Measurements from ENCODE around the gene PAGE5. TPM values are rescaled to one million over a fixed set of nuclear protein-coding genes. Genes with fewer than 3 reads are reported as not detected.

The PAGE5 gene, protein sequence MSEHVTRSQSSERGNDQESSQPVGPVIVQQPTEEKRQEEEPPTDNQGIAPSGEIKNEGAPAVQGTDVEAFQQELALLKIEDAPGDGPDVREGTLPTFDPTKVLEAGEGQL
- not detected in 2 replicates for total RNA-seq

DNA sequence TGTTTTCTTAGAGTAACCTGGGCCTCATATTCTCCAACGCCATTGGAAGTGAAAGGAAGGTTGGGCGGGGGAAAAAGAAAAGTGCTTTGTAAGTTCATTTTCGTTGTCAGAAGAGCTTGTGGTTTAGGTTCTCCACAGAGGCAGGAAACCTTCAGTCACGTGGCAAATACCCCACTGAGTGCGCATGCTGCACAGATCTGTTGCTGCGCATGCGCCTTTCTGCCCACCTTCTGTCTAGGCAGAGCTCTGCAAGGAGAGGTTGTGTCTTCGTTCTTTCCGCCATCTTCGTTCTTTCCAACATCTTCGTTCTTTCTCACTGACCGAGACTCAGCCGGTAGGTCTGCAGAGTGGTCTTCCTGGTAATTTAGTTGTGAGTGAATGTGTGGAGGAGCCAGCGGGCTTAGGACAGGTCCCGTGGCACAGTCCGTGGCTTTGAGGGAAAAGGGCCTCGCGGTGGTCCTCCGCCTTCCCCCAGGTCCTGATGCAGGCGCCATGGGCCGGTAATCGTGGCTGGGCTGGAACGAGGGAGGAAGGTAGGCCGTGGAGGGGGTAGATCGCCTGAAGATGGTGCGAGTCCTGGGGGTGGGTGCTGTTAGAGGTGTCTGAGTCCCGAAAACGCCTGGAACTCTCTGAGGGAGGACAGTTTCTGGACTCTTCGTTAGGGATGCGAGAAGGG, at the start of gene PAGE5:
TSS of gene PAGE5 (plus strand) at position 228 of the 676 bp plus-strand sequence. CDS start 1,037 bp downstream, outside the sequence.
- Mint-ChIP-seq H3K27ac (no peak within 1 kb of the TSS), H3K4me1 (ENCODE audit: low read depth) (no peaks in the 10 kb centered on the region), H3K27me3 (ENCODE audit: insufficient read depth) (no peaks in the 10 kb centered on the region), H3K36me3 (ENCODE audit: low read depth) (no peaks in the 10 kb centered on the region), H3K9me3 (no peaks in the 10 kb centered on the region), H3K4me3 (no peak within 1 kb of the TSS)
- intact Hi-C loops (cut with micrococcal nuclease): no loop called here
- DNase-seq (ENCODE audit: low spot score): no peak

DNA sequence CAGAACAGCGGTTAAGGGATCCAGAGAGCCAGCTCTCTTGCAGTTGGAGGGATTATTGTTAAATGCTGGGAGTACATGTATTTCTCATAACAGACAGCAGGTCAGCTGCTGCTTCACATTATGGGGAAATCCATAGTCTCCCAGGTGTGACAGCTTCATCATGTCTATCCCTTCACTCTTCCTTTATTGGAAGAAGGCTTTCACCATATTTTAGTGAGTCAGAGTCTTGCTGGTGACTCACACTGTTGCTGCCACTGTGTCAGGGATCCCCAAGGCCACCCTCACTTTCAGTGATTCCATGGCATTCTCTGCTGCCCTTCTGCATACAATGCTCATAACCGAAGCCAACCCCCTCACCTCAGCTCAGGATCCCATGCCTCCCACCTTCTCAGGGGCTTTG, 32.9 kb upstream of the PAGE5 start:
- DNase-seq (ENCODE audit: low spot score): no peak
- Mint-ChIP-seq H3K36me3 (ENCODE audit: low read depth) (no peaks in the 10 kb centered on the region), H3K9me3 (no peaks in the 10 kb centered on the region), H3K27ac (no peak overlapping the region), H3K4me3 (no peak overlapping the region), H3K27me3 (ENCODE audit: insufficient read depth) (peaks cover 2% of the 10 kb centered on the region), H3K4me1 (ENCODE audit: low read depth) (no peaks in the 10 kb centered on the region)
- intact Hi-C loops (cut with micrococcal nuclease): no loop called here

DNA sequence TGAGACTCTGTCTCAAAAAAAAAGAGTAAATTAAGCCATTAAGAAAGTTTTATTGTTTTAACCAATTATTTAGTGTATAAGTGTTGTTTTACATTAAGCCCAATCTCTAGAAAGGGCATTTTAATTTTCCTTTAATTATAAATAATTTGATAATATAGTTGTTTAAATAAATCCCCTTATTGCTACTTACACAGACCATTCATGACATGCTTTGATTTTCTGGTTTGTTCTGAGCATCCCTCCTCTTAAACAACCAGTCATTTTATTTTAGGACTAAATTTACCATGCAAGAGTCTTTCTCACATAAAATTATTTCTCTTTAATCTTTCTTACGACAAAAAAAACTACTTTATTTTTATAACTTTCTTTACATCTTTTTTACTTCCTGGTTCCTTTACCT, 23.5 kb upstream of the PAGE5 start:
- Mint-ChIP-seq H3K27ac (no peak overlapping the region), H3K9me3 (peaks cover 10% of the 10 kb centered on the region), H3K4me3 (no peak overlapping the region), H3K36me3 (ENCODE audit: low read depth) (no peaks in the 10 kb centered on the region), H3K27me3 (ENCODE audit: insufficient read depth) (no peaks in the 10 kb centered on the region), H3K4me1 (ENCODE audit: low read depth) (no peaks in the 10 kb centered on the region)
- no peak for DNase-seq (ENCODE audit: low spot score)
- intact Hi-C loops (cut with micrococcal nuclease): no loop called here

DNA sequence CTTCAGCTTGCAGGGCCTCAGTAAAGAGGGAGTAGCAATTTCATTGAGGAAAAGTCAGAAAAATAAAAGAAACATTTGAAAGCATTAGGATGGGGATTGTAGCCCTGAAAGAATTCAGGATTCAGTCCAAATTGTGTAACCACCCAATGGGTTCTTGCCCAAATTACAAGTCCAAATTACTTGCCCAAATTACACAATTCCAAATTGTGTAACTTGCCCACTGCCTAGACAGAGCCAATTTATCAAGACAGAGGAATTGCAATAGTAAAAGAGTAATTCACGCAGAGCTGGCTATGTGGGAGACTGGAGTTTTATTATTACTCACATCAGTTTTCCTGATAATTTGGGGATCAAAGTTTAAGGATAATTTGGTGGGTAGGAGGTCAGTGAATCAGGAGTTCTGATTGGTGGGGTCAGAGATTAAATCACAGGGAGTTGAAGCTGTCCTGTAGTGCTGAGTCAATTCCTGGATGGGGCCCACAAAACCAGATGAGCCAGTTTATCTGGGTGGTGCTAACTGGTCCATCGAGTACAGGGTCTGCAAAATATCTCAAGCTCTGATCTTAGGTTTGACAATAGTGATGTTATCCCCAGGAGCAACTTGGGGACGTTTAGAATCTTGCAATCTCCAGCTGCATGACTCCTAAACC, 18.1 kb upstream of the PAGE5 start:
- no peak for DNase-seq (ENCODE audit: low spot score)
- H3K4me3 Mint-ChIP-seq: no peak overlapping the region
- no peaks in the 10 kb centered on the region for H3K36me3 Mint-ChIP-seq (ENCODE audit: low read depth)
- intact Hi-C loops (cut with micrococcal nuclease): no loop called here
- no peaks in the 10 kb centered on the region for H3K4me1 Mint-ChIP-seq (ENCODE audit: low read depth)
- H3K9me3 Mint-ChIP-seq: peaks cover 6% of the 10 kb centered on the region
- no peak overlapping the region for H3K27ac Mint-ChIP-seq
- H3K27me3 Mint-ChIP-seq (ENCODE audit: insufficient read depth): no peaks in the 10 kb centered on the region

DNA sequence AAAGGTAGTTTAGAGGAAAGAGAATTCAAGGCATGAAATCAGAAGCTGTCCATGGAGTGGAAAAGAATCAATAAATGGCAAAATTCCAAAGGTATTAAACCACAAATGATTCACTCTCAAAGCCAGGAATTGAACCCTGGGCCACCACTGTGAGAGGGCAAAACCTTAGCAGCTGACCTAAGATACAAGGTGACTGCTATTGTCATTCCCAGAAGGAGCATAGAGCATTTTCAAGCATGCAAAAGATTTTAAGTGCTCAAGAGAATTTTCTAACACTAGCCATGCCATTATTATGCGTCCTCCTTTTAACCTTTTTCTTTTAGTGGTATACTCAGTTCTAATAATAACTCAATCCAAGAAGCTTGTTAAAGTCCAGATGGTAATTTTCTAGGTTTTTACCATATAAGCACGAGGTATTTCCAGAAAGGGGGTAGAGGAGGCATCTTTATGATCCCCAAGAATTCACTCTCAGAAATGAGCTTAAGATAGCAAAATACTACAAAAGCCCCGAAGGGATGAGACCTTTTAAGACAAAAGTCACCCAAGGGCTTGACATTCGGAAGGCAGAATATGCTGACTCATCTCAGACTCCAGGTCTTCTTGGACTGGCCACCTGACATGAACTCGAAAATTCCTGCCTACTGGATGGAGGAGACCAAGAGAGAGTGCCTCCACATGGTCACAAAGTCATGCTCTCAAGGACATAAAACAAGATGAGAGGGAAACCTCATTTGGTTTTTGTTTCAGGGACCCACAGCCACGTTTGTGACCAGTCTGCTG, 13.8 kb upstream of the PAGE5 start:
- Mint-ChIP-seq H3K4me1 (ENCODE audit: low read depth) (no peaks in the 10 kb centered on the region), H3K36me3 (ENCODE audit: low read depth) (no peaks in the 10 kb centered on the region), H3K27me3 (ENCODE audit: insufficient read depth) (no peaks in the 10 kb centered on the region), H3K4me3 (no peak overlapping the region), H3K27ac (no peak overlapping the region), H3K9me3 (no peaks in the 10 kb centered on the region)
- intact Hi-C loops (cut with micrococcal nuclease): no loop called here
- no peak for DNase-seq (ENCODE audit: low spot score)

DNA sequence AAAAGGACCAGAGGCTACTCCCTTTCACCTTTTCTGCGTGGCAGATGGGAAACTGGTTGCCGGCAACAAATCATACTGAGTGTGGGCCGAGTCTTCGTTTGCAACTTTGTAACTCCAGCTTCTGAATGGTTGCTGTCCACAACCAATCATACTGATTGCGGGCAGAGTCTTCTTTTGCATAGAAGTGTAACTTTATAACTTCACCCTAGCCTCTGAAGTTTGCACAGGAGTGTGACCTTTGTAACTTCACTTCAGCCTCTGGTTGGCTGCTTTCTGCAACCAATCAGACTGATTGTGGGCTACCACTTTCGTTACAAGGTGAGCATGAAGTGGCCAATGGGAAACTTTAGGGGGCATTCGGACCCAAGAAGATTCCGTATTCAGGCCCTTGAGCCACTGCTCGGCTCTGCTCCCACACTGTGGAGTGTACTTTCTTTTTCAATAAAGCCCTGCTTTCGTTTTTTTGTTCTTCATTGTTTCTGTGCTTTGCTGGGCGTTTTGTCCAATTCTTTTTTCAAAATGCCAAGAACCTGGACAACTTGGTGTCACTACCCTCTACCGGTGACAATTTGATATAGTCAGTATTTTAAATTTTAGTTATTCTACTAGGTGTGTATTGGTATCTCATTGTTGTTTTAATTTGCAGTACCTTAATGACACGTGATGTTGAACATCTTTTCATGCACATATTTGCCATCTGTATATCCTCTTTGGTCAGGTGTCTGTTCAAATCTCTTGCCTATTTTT, 9.0 kb upstream of the PAGE5 start:
- no peak overlapping the region for H3K4me3 Mint-ChIP-seq
- peaks cover 2% of the 10 kb centered on the region for H3K27me3 Mint-ChIP-seq (ENCODE audit: insufficient read depth)
- intact Hi-C loops (cut with micrococcal nuclease): no loop called here
- H3K9me3 Mint-ChIP-seq: no peaks in the 10 kb centered on the region
- H3K36me3 Mint-ChIP-seq (ENCODE audit: low read depth): no peaks in the 10 kb centered on the region
- DNase-seq (ENCODE audit: low spot score): no peak
- no peak overlapping the region for H3K27ac Mint-ChIP-seq
- H3K4me1 Mint-ChIP-seq (ENCODE audit: low read depth): no peaks in the 10 kb centered on the region

DNA sequence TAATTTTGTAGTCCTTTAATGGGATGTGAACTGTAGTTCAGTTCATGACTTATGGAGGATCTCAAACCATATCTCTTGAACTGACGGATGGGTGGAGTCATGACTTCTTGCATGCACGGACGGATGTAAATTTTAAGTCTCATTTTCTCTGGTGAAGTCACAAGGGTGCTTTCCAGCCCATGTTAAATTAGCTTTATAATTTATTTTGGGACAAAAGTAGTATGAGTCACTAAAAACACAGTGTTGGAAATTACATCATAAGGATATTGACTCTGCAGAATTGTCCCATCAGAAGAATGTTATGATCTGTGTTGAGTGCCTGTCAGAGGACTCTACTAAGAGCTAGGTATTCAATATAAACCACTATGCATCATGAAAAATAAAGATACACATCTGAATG, 6.8 kb upstream of the PAGE5 start:
- H3K36me3 Mint-ChIP-seq (ENCODE audit: low read depth): no peaks in the 10 kb centered on the region
- intact Hi-C loops (cut with micrococcal nuclease): no loop called here

DNA sequence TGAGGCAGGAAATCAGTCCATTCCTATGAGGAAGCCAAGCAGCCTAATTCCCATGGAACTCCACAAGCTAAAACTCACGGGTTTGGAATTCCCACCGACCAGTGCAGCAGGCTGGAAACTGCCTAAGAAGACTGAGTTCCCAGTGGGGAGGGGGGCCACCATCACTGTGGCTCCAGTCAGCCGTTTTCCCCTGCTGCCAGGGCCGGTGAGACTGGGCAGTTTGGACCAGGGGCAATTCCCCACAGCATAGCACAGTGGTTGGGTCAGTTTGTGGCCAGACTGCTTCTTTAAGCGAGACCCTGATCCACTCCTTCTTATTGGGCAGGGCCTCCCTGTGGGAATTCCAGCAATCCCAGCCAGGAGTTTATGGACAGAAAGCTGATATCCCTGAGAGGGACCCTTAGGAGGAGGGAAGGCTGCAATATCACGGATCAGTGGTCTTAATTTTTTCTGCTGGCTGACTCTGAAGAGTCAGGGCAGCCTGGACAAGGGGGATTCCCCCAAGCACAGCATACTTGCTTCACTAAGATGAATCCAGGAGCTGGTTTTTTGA, 20.7 kb downstream of the PAGE5 start:
- Mint-ChIP-seq H3K4me1 (ENCODE audit: low read depth) (no peaks in the 10 kb centered on the region), H3K36me3 (ENCODE audit: low read depth) (no peaks in the 10 kb centered on the region), H3K27ac (no peak overlapping the region), H3K9me3 (no peaks in the 10 kb centered on the region), H3K27me3 (ENCODE audit: insufficient read depth) (no peaks in the 10 kb centered on the region), H3K4me3 (no peak overlapping the region)
- intact Hi-C loops (cut with micrococcal nuclease): no loop called here
- no peak for DNase-seq (ENCODE audit: low spot score)

More for the DNA sequence above, 6.8 kb upstream of the PAGE5 start:
- Mint-ChIP-seq H3K27me3 (ENCODE audit: insufficient read depth) (peaks cover 2% of the 10 kb centered on the region), H3K9me3 (no peaks in the 10 kb centered on the region), H3K27ac (no peak overlapping the region), H3K4me1 (ENCODE audit: low read depth) (no peaks in the 10 kb centered on the region), H3K4me3 (no peak overlapping the region)
- no peak for DNase-seq (ENCODE audit: low spot score)

DNA sequence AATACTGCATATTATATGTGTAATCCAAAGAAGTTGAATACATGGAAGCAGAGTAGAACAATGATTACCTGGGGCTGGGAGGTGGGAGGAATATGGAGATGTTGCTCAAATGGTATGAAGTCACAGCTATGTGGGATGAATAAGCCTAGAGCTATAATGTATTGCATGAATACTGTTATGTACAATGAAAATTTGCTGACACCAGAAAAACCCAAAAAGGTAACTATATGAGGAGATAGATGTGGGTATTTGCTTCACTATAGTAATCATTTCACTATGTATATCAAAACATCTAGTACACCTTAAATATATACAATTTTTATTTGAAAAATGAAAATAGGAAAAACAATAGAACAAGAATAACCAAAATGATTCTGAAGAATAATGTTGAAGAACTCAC, 33.4 kb downstream of the PAGE5 start:
- Mint-ChIP-seq H3K9me3 (no peaks in the 10 kb centered on the region), H3K4me1 (ENCODE audit: low read depth) (no peaks in the 10 kb centered on the region), H3K4me3 (no peak overlapping the region), H3K27ac (no peak overlapping the region), H3K36me3 (ENCODE audit: low read depth) (no peaks in the 10 kb centered on the region), H3K27me3 (ENCODE audit: insufficient read depth) (no peaks in the 10 kb centered on the region)
- intact Hi-C loops (cut with micrococcal nuclease): no loop called here
- DNase-seq (ENCODE audit: low spot score): no peak

DNA sequence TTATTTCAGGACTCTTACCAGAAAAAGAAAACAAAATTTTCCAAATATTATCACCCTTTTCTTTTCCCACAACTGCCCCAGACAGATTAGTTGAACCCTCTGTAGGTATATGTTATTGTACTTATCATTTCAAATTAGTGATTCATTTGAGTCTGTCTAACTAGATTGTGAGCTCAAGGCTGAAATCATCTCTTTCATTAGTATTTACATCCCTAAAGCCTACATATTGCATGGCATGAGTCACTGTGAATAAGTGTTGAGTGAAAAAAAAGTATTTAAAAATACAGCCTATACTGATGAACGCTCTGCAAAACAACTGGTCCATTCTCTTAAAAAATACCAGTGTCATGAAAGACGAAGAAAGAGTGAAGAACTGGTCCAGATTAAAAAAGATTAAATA, 40.7 kb downstream of the PAGE5 start:
- H3K4me3 Mint-ChIP-seq: no peak overlapping the region
- intact Hi-C loops (cut with micrococcal nuclease): no loop called here
- H3K27ac Mint-ChIP-seq: no peak overlapping the region
- H3K4me1 Mint-ChIP-seq (ENCODE audit: low read depth): no peaks in the 10 kb centered on the region
- no peaks in the 10 kb centered on the region for H3K9me3 Mint-ChIP-seq
- no peaks in the 10 kb centered on the region for H3K27me3 Mint-ChIP-seq (ENCODE audit: insufficient read depth)
- no peak for DNase-seq (ENCODE audit: low spot score)
- no peaks in the 10 kb centered on the region for H3K36me3 Mint-ChIP-seq (ENCODE audit: low read depth)

DNA sequence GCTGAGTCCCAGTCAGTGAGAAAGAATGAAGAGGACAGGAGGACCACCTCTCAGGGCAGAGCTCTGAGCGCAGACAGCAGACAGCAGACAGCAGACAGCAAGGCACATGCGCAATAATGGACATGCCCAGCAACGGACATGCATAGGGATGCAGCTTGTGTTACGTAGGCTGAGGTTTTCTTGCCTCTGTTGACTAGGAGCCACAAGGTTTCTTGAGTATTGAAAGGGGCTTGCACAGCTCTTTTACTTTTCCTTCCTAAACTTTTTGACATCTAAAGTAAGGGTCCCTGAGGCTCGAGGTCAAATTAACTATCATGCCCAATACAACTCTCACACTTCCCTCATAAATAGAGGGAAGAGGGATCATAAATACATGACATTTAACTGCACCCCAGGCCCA, 44.7 kb downstream of the PAGE5 start, which contains the start of gene PAGE3:
TSS of gene PAGE3 (minus strand) at position 101 of the 400 bp plus-strand sequence. CDS start 1,013 bp downstream, outside the sequence.
- no peaks in the 10 kb centered on the region for H3K9me3 Mint-ChIP-seq
- no peaks in the 10 kb centered on the region for H3K4me1 Mint-ChIP-seq (ENCODE audit: low read depth)
- no peaks in the 10 kb centered on the region for H3K27me3 Mint-ChIP-seq (ENCODE audit: insufficient read depth)
- H3K4me3 Mint-ChIP-seq: no peak within 1 kb of the TSS
- H3K27ac Mint-ChIP-seq: no peak within 1 kb of the TSS
- intact Hi-C loops (cut with micrococcal nuclease): no loop called here
- DNase-seq (ENCODE audit: low spot score): no peak
- H3K36me3 Mint-ChIP-seq (ENCODE audit: low read depth): no peaks in the 10 kb centered on the region

Measured in activated T-helper 1 cell treated with anti-CD3 and anti-CD28 coated beads, Interleukin-12 subunit alpha, Interleukin-12 subunit beta, Interleukin-2, Interleukin-4 antibody, amounts not matched to agents 30 ng/mL and 10 ng/mL and 1 ng/mL, durations not matched to agents 14 hours and 24 hours and 36 hours (primary cell).